ENCODE data around the gene SNTN. TPM values are rescaled to one million over a fixed set of nuclear protein-coding genes. Genes with fewer than 3 reads are reported as not detected.

The SNTN gene
- total RNA-seq, 2 donors from 2014 or later = not detected

DNA sequence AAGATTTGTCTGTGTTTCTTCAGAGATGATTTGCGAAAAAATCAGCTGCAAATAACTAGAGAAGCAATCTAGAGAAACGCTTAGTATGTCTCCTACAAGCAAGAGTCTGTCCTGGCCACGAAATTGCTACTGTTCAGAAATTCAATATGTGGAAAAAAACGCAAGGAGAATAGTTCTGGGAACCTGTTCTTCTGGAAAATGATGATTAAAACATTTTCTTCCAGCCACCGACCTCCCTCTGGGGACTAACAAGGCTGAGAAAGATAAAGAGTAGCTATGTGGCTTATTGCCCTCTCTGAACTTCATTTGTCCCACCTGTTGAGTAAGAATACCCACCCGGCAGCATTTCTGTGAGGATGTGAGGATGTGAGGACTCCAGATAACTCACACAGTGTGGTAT is 31.6 kb downstream of the SNTN start:
- Histone ChIP-seq H3K4me3 (no peak overlapping the region), H3K27ac (no peak overlapping the region), H3K27me3 (replicated peaks; ENCODE audit: insufficient read depth) (no peaks in the 10 kb centered on the region), H3K9me3 (no peaks in the 10 kb centered on the region), H3K4me1 (ENCODE audit: control insufficient read depth in 1 of 2, low read depth in 2 of 2) (no peaks in the 10 kb centered on the region), H3K36me3 (no peaks in the 10 kb centered on the region)
- ATAC-seq (ENCODE audit: insufficient number of reproducible peaks, low FRiP score, low read depth) (no peak), DNase-seq (ENCODE audit: low spot score) (no peak)
- TF ChIP-seq, protein P1, sequence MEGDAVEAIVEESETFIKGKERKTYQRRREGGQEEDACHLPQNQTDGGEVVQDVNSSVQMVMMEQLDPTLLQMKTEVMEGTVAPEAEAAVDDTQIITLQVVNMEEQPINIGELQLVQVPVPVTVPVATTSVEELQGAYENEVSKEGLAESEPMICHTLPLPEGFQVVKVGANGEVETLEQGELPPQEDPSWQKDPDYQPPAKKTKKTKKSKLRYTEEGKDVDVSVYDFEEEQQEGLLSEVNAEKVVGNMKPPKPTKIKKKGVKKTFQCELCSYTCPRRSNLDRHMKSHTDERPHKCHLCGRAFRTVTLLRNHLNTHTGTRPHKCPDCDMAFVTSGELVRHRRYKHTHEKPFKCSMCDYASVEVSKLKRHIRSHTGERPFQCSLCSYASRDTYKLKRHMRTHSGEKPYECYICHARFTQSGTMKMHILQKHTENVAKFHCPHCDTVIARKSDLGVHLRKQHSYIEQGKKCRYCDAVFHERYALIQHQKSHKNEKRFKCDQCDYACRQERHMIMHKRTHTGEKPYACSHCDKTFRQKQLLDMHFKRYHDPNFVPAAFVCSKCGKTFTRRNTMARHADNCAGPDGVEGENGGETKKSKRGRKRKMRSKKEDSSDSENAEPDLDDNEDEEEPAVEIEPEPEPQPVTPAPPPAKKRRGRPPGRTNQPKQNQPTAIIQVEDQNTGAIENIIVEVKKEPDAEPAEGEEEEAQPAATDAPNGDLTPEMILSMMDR (IDR thresholded peaks at IDR 0.05) = no peak

DNA sequence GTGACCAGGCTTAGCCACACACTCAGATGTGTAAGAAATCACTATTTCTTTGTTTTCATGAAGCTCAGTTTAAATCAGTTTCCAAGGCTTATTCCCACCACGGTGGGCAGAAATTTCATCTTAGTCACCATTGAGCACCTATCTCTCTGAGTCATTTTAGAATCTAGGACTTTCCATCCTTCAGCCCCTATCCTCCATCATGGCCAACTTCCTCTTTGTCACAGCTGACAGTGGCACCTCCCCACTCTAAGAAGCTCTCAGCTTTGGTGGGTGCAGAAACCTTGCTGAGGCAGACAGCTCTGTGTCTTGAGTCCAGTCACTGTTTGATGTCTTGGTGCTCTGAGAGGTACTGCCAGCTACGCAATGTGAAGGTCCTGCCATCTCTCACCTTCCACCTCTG is 32.9 kb downstream of the SNTN start:
- H3K4me1 ChIP-seq (ENCODE audit: control insufficient read depth in 1 of 2, low read depth in 2 of 2) = no peaks in the 10 kb centered on the region
- H3K4me3 ChIP-seq = no peak overlapping the region
- H3K27me3 ChIP-seq (replicated peaks; ENCODE audit: insufficient read depth) = no peaks in the 10 kb centered on the region
- no peak for ATAC-seq (ENCODE audit: insufficient number of reproducible peaks, low FRiP score, low read depth)
- TF ChIP-seq, protein P1 (IDR thresholded peaks at IDR 0.05) = no peak
- no peaks in the 10 kb centered on the region for H3K36me3 ChIP-seq
- no peak for DNase-seq (ENCODE audit: low spot score)
- no peaks in the 10 kb centered on the region for H3K9me3 ChIP-seq
- no peak overlapping the region for H3K27ac ChIP-seq

DNA sequence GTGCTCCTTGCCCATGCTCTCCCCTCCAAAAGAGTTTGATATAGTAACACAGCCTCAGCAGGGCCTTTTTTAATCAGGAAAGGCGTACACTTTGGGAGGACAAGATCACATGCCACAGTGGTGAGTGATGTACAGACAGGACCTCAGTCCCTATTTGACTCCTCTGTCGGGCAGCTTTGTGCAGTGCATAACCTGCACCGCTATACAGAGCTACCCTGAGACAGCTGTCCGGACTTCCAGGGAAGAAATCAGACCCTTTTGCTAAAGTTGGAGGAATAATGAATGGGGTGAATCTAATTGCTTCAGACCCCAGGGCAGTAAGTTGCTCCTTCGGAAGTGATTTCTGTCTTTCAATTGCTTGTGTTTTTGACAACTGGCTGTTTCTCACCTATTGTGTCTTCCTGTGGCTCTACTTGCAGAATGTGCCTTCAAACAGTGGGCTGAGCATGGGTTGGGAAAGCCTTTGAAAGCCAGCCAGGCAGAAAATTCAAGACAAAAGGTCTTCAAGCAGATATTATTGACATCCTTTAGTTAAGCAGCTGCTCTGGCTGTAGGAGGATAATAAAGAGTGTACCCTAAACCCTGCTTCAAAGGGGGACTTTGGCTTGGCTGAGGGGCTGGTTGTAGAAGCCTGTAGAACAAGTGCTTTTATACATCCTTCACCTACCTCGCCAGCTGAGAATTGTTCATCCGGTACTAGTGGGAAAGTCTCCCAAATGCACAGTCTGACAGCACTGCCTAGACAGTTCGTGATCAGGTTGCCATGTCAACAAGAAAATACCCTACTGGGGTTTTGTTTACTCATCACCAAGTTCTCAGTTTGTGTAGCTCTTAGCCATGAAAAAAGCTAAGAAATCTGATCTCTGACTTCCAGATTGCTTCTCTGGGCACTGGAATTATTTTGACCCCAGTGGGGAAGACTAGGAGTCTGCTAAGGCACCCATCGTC is 35.1 kb downstream of the SNTN start:
- Histone ChIP-seq H3K27ac (no peak overlapping the region), H3K27me3 (replicated peaks; ENCODE audit: insufficient read depth) (no peaks in the 10 kb centered on the region), H3K4me1 (ENCODE audit: control insufficient read depth in 1 of 2, low read depth in 2 of 2) (no peaks in the 10 kb centered on the region), H3K9me3 (no peaks in the 10 kb centered on the region), H3K36me3 (no peaks in the 10 kb centered on the region), H3K4me3 (no peak overlapping the region)
- TF ChIP-seq, protein P1 (IDR thresholded peaks at IDR 0.05) = no peak
- DNase-seq (ENCODE audit: low spot score) (no peak), ATAC-seq (ENCODE audit: insufficient number of reproducible peaks, low FRiP score, low read depth) (no peak)

DNA sequence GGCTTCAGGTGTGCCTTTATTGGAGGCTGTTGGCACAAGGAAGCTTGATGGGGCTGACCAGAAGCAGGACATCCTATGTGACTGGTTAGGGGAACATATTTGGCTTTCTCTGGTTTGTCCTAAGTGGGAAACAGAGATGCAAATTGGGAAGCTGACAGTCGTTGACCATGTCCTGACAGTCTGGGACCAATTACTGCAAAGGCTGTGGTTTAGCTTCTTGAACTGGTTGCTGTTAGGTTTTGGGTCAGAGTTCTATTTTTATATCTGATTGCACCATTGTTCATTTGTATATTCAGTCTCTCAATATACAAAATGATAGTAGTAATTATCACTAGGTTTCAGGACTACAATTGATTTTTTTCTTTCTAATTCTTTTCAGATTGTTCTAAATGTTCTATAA is 36.8 kb downstream of the SNTN start:
- Histone ChIP-seq H3K4me1 (ENCODE audit: control insufficient read depth in 1 of 2, low read depth in 2 of 2) (no peaks in the 10 kb centered on the region), H3K4me3 (no peak overlapping the region), H3K27ac (no peak overlapping the region), H3K36me3 (no peaks in the 10 kb centered on the region), H3K9me3 (no peaks in the 10 kb centered on the region), H3K27me3 (replicated peaks; ENCODE audit: insufficient read depth) (no peaks in the 10 kb centered on the region)
- DNase-seq (ENCODE audit: low spot score) (no peak), ATAC-seq (ENCODE audit: insufficient number of reproducible peaks, low FRiP score, low read depth) (no peak)
- TF ChIP-seq, protein P1 (IDR thresholded peaks at IDR 0.05) = no peak

DNA sequence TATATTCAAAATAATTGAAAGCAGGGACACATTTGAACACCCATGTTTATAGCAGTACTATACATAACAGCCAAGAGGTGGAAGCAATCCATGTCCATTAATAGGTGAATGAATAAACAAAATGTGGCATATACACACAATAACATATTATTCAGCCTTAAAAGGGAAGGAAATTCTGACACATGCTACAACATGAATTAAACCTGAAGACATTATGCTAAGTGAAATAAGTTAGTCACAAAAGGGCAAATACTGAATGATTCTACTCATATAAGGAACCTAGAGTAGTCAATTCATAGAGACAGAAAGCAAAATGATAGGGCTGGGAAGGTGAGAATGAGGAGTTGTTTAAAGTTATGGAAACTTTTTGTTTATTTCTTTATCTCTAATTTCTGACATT is 40.9 kb downstream of the SNTN start:
- no peaks in the 10 kb centered on the region for H3K27me3 ChIP-seq (replicated peaks; ENCODE audit: insufficient read depth)
- no peak overlapping the region for H3K27ac ChIP-seq
- no peaks in the 10 kb centered on the region for H3K4me1 ChIP-seq (ENCODE audit: control insufficient read depth in 1 of 2, low read depth in 2 of 2)
- ATAC-seq (ENCODE audit: insufficient number of reproducible peaks, low FRiP score, low read depth) (no peak), DNase-seq (ENCODE audit: low spot score) (no peak)
- H3K4me3 ChIP-seq = no peak overlapping the region
- H3K36me3 ChIP-seq = no peaks in the 10 kb centered on the region
- TF ChIP-seq, protein P1 (IDR thresholded peaks at IDR 0.05) = no peak
- no peaks in the 10 kb centered on the region for H3K9me3 ChIP-seq

Measured in thoracic aorta (tissue), 2 donors.